Panc1 (cell line): ENCODE measurements around the gene CCL2. TPM values are rescaled to one million over a fixed set of nuclear protein-coding genes. Genes with fewer than 3 reads are reported as not detected.

ENCODE experiments used
- ATAC-seq: fragments of 200-7000 bp; cut with Tn5 transposase; 2 replicates; pipeline ENCODE4 v1.9.1; 2020; ENCODE audit warnings: mild to moderate bottlenecking, moderate library complexity
- BruUV-seq: library from RNA; stranded (reverse); fragments of 400-500 nt; replicated peaks from 2 replicates; lab custom pipeline; 2021; lab: Mats Ljungman, UMichigan
- CTCF ChIA-PET: fragments of 300-600 bp; sonication (Branson Sonifier 250); formaldehyde crosslinking; loops from one replicate; lab custom pipeline; 2022; ENCODE audit warnings: antibody characterized with exemption; lab: Charles Lee
- POLR2A ChIA-PET: fragments of 300-600 bp; sonication (Branson Sonifier 250); formaldehyde crosslinking; loops from one replicate; lab custom pipeline; 2022; ENCODE audit warnings: antibody characterized with exemption; lab: Charles Lee
- DNase-seq: peaks from one replicate; pipeline ENCODE4 v3.0.0-alpha.2; 2010; ENCODE audit warnings: low read depth, low spot score
- H3K27ac ChIP-seq: 2 replicates; pipeline ENCODE4 v1.5.1; 2011; ENCODE audit warnings: mild to moderate bottlenecking, low read length, inconsistent platforms
- H3K27me3 ChIP-seq: fragments of 200-500 bp; sonication (Bioruptor generic); 2 replicates; pipeline ENCODE4 v1.6.0; 2014; ENCODE audit warnings: low read length, inconsistent platforms; ENCODE audit not compliant: control insufficient read depth, insufficient read depth
- H3K36me3 ChIP-seq: fragments of 200-500 bp; sonication (Bioruptor generic); 2 replicates; pipeline ENCODE4 v1.5.1; 2014; ENCODE audit warnings: inconsistent platforms, mild to moderate bottlenecking, low read length, moderate library complexity; ENCODE audit not compliant: control insufficient read depth, insufficient read depth
- H3K4me1 ChIP-seq: 2 replicates; pipeline ENCODE4 v1.5.1; 2011; ENCODE audit warnings: inconsistent platforms, mild to moderate bottlenecking, low read length, moderate library complexity; ENCODE audit not compliant: control insufficient read depth, insufficient read depth
- H3K4me3 ChIP-seq, 2 experiments: 2 replicates each; pipeline ENCODE4 v1.5.1; 2011 to 2012; ENCODE audit warnings: low read depth in 2 of 2, low read length in 2 of 2, mild to moderate bottlenecking in 2 of 2, inconsistent platforms in 1 of 2, moderate library complexity in 1 of 2
- H3K9me3 ChIP-seq: fragments of 200-500 bp; sonication (Bioruptor generic); 2 replicates; pipeline ENCODE4 v1.5.1; 2014; ENCODE audit warnings: low read depth, mild to moderate bottlenecking, inconsistent platforms, low read length, moderate library complexity; ENCODE audit not compliant: control insufficient read depth, insufficient read depth
- POLR2AphosphoS5 ChIP-seq: IDR thresholded peaks from 2 replicates; pipeline ENCODE4 v1.6.1; 2012; ENCODE audit warnings: mild to moderate bottlenecking, low read depth, low read length, moderate library complexity
- REST ChIP-seq, 2 experiments: IDR thresholded peaks; 2 replicates each; pipeline ENCODE4 v1.6.1; 2011 to 2012; ENCODE audit warnings: low read depth in 2 of 2, control low read depth in 1 of 2, low read length in 1 of 2, mild to moderate bottlenecking in 1 of 2, moderate library complexity in 1 of 2; ENCODE audit not compliant: insufficient read depth in 1 of 2
- SIN3A ChIP-seq: IDR thresholded peaks from 2 replicates; pipeline ENCODE4 v1.6.1; 2012; ENCODE audit warnings: low read depth, mild to moderate bottlenecking, low read length, moderate library complexity, borderline replicate concordance; ENCODE audit not compliant: insufficient read depth
- TCF7L2 ChIP-seq: IDR thresholded peaks from 2 replicates; pipeline ENCODE4 v1.6.1; 2011; ENCODE audit warnings: mild to moderate bottlenecking, low read depth, low read length, inconsistent platforms
- in situ Hi-C: cut with HindIII; loops from 2 replicates; pipeline ENCODE4 v1.10.0; 2016; ENCODE audit warnings: low sequenced_read_pairs, low pct_unique_long_range_greater_than_20kb
- intact Hi-C: fragments of 100-400 bp; cut with micrococcal nuclease; formaldehyde crosslinking; loops from one replicate; pipeline ENCODE4 v1.10.0; 2022; ENCODE audit not compliant: unreplicated experiment
- total RNA-seq: library from RNA; stranded (reverse); gene quantifications from one replicate; pipeline ENCODE4 v1.2.1, GENCODE V29; 2021; ENCODE audit not compliant: unreplicated experiment
- TF ChIP-seq, protein P1 (sequence below): fragments of 450-650 bp; IDR thresholded peaks from 2 replicates; pipeline ENCODE4 v1.5.1; 2017; ENCODE audit warnings: mild to moderate bottlenecking

The CCL2 gene
- total RNA-seq, 1 experiment from 2014 or later = 513 TPM

DNA sequence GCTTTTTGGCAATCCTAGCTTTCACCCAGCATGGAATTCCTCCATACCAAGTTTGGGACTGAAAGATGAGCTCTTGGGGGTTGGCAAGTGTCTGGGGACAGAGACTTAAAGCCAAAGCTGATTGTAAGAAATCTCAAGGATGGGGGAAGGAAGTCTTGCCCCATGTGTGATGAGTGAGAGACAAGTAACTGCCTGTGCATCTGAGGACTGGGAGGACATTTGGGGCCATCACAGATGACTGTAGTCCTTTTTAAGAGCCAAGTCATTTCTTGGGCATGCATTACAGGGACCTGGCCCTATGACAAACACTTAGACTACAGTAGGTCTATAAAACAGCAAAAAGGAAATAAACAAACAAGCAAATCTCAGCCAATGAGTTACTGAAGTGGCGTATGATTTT, 36.3 kb upstream of the CCL2 start:
- Histone ChIP-seq H3K9me3 (no peaks in the 10 kb centered on the region), H3K27ac (peak overlapping the region; percentile 1; the same call in 1 of the 2 replicates), H3K4me3 (no peak overlapping the region), H3K36me3 (no peaks in the 10 kb centered on the region), H3K27me3 (no peaks in the 10 kb centered on the region), H3K4me1 (no peaks in the 10 kb centered on the region)
- ATAC-seq (no peak), DNase-seq (no peak)
- CTCF ChIA-PET = no interaction called here
- intact Hi-C loops = no loop called here
- POLR2A ChIA-PET = no interaction called here
- no TSS peak for BruUV-seq
- TF ChIP-seq TCF7L2 (no peak), REST (IDR thresholded peaks at IDR 0.05; ENCODE audit: insufficient read depth in 1 of 2, low read depth in 2 of 2, low read length in 1 of 2) (no peak), POLR2AphosphoS5 (no peak), SIN3A (no peak)
- TF ChIP-seq, protein P1, sequence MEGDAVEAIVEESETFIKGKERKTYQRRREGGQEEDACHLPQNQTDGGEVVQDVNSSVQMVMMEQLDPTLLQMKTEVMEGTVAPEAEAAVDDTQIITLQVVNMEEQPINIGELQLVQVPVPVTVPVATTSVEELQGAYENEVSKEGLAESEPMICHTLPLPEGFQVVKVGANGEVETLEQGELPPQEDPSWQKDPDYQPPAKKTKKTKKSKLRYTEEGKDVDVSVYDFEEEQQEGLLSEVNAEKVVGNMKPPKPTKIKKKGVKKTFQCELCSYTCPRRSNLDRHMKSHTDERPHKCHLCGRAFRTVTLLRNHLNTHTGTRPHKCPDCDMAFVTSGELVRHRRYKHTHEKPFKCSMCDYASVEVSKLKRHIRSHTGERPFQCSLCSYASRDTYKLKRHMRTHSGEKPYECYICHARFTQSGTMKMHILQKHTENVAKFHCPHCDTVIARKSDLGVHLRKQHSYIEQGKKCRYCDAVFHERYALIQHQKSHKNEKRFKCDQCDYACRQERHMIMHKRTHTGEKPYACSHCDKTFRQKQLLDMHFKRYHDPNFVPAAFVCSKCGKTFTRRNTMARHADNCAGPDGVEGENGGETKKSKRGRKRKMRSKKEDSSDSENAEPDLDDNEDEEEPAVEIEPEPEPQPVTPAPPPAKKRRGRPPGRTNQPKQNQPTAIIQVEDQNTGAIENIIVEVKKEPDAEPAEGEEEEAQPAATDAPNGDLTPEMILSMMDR = no peak
- in situ Hi-C loops = no loop called here

DNA sequence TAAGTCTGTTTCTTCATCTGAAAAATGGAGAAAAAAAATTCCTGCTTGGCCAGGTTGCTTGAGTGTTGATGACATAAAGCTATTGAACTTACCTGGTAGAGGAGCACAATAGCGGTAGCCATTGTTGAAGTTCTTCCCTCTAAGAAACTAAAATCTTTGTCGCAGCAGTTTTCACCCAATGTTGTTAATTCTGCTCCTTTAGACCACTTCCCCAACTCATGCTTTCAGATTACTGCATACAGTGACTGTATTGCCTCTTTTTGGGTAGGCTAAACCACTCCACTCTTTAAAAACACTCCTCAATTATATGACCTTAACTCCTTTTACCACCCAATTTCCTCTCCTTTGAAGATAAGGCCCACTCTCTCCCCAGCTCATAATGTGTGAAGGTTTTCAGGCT, 35.7 kb upstream of the CCL2 start:
- DNase-seq (no peak), ATAC-seq (no peak)
- H3K4me3 ChIP-seq = no peak overlapping the region
- intact Hi-C loops = no loop called here
- no peaks in the 10 kb centered on the region for H3K27me3 ChIP-seq
- no peaks in the 10 kb centered on the region for H3K4me1 ChIP-seq
- in situ Hi-C loops = no loop called here
- H3K36me3 ChIP-seq = no peaks in the 10 kb centered on the region
- 0 out of 2 replicates have a peak overlapping the region, but pooled peaks have one; percentile 10 for H3K27ac ChIP-seq
- BruUV-seq = no TSS peak
- no peaks in the 10 kb centered on the region for H3K9me3 ChIP-seq
- no peak for TF ChIP-seq TCF7L2
- TF ChIP-seq POLR2AphosphoS5 = no peak
- TF ChIP-seq, protein P1 = no peak
- no peak for TF ChIP-seq REST (IDR thresholded peaks at IDR 0.05; ENCODE audit: insufficient read depth in 1 of 2, low read depth in 2 of 2, low read length in 1 of 2)
- TF ChIP-seq SIN3A = no peak
- CTCF ChIA-PET = no interaction called here
- POLR2A ChIA-PET = no interaction called here
